Neuron (in vitro differentiated cells): Measurements from ENCODE around the gene FBXO7.

Source experiments
- H2AFZ ChIP-seq: one replicate; pipeline ENCODE4 v1.6.1; 2013; ENCODE audit warnings: low read depth, mild to moderate bottlenecking, inconsistent platforms, low read length, moderate library complexity
- H3K27me3 ChIP-seq: one replicate; pipeline ENCODE4 v1.6.1; 2013; ENCODE audit warnings: low read length; ENCODE audit not compliant: insufficient read depth
- H3K36me3 ChIP-seq: one replicate; pipeline ENCODE4 v1.6.1; 2013; ENCODE audit warnings: low read length; ENCODE audit not compliant: insufficient read depth
- H3K4me1 ChIP-seq: one replicate; pipeline ENCODE4 v1.6.1; 2013; ENCODE audit warnings: low read length; ENCODE audit not compliant: insufficient read depth
- H3K4me3 ChIP-seq: 2 replicates; pipeline ENCODE4 v1.5.1; 2013; ENCODE audit warnings: mild to moderate bottlenecking, low read length, moderate library complexity
- H3K9me3 ChIP-seq: one replicate; pipeline ENCODE4 v1.6.1; 2013; ENCODE audit warnings: low read length

The FBXO7 gene

DNA sequence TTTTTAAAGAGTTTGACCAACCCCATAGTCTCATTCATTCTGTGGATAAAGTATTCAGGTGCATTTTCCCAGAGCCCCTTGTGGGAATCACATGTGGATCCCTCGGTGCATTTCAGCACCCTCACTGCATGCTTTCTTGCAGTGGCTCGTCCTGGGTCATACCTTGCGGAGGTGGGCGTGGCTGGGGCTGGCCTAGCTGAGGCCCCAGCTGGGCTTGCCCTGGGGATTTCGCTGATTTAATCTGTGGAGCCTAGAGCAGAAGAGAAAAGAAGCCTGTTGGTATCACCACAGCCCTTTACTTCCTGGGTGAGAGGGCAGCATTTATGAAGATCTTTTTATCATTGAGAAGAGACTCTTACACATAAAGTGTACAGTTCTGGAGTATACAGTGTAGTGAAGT is 53.1 kb downstream of the FBXO7 start:
- H3K27me3 ChIP-seq: peaks cover 3% of the 10 kb centered on the region
- H3K36me3 ChIP-seq: no peaks in the 10 kb centered on the region
- H3K4me1 ChIP-seq: peaks cover 13% of the 10 kb centered on the region
- no peak overlapping the region for H2AFZ ChIP-seq
- no peak overlapping the region for H3K4me3 ChIP-seq
- H3K9me3 ChIP-seq: no peaks in the 10 kb centered on the region

DNA sequence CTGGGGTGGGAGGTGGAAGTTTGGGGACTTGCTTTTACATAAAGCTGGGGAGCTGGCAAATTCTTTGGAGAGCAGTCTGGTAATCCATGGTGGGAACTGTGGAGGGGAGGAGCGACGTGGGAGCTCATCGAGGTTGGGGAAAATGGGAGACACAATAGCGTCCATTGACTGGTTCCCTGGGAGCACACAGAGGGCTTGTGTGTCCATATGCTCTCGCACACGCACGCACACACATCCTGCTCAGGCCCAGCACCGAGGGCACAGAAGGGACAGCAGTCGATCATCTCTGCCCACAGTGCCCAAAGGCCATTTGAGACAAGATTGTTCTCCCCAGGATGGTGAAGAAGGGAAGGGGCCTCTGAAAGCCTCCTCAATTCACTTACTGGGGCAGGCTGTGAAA is 53.7 kb downstream of the FBXO7 start:
- no peak overlapping the region for H2AFZ ChIP-seq
- H3K4me1 ChIP-seq: peaks cover 13% of the 10 kb centered on the region

DNA sequence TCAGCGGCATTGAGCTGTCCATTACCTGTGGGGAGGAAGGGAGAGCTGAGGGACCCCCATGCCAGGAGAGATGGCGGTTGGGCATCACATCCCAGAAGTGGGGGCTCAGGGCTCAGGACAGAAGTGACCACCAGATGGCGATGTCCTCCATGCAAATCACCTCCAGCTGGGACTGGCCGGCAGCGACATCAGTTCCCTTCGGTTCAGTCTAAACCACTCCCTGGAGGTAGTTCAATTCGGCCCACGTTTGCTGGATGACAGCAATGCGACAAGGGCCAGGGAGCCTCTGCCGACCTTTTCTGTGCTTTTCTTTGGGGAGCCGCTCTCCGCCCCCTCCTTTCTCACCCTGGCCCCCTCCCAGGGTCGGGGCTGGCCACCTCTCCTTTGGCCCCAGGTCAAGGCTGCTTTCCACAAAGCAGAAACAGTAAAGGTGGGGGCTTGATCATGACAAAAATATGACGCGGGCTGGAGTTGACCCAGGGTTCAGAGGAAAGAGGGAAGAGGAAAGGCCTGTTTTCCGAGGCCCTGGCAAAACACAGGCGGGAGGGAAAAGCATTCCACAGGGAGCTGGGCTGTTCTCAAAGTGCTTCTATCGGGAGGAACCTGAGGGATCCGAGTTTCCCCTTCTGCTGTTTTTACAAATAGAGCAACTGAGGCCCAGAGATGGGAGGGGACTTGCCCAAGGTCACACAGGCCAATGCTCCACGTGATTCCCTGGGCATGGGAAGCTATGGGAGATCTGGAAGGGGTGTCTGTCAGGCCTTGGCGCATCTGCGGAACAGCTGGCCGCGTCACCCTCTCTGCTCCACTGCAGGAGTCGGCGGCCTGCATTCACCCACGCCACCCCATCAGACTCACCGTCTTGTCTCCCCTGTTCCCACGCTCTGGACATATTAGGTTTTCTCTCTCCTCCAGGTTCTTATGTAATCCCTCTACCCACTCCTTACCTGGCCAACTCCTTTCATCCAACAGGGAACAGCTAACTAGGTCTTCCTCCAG is 54.7 kb downstream of the FBXO7 start:
- Histone ChIP-seq H3K9me3 (no peaks in the 10 kb centered on the region), H3K27me3 (peaks cover 2% of the 10 kb centered on the region)

More for the DNA sequence above, 53.7 kb downstream of the FBXO7 start:
- no peak overlapping the region for H3K4me3 ChIP-seq
- peaks cover 2% of the 10 kb centered on the region for H3K27me3 ChIP-seq
- no peaks in the 10 kb centered on the region for H3K9me3 ChIP-seq
- H3K36me3 ChIP-seq: no peaks in the 10 kb centered on the region

DNA sequence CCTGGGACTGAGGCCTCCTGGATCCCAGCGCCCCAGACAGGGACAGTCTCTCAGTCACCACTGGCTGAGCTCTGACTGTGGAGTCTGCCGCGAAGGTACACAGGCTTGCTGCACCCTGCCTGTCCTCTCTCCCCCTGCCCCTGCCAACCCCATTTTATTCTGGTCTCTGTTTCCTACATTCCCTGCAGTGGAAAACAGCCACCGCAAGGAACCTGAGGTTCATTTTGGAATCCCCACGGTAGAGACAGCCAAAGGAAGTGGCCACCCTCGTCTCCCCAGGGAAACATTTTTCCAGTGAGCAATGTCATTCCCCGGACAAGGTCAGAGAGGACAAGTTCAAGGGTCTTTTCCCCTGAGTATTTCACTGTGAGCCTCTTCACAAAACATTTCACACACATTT is 56.6 kb downstream of the FBXO7 start:
- peaks cover 13% of the 10 kb centered on the region for H3K4me1 ChIP-seq
- H2AFZ ChIP-seq: no peak overlapping the region
- H3K36me3 ChIP-seq: no peaks in the 10 kb centered on the region
- H3K9me3 ChIP-seq: no peaks in the 10 kb centered on the region
- H3K4me3 ChIP-seq: no peak overlapping the region
- H3K27me3 ChIP-seq: no peaks in the 10 kb centered on the region

More for the DNA sequence above, 54.7 kb downstream of the FBXO7 start:
- Histone ChIP-seq H2AFZ (no peak overlapping the region), H3K4me3 (no peak overlapping the region), H3K36me3 (no peaks in the 10 kb centered on the region), H3K4me1 (peaks cover 13% of the 10 kb centered on the region)

DNA sequence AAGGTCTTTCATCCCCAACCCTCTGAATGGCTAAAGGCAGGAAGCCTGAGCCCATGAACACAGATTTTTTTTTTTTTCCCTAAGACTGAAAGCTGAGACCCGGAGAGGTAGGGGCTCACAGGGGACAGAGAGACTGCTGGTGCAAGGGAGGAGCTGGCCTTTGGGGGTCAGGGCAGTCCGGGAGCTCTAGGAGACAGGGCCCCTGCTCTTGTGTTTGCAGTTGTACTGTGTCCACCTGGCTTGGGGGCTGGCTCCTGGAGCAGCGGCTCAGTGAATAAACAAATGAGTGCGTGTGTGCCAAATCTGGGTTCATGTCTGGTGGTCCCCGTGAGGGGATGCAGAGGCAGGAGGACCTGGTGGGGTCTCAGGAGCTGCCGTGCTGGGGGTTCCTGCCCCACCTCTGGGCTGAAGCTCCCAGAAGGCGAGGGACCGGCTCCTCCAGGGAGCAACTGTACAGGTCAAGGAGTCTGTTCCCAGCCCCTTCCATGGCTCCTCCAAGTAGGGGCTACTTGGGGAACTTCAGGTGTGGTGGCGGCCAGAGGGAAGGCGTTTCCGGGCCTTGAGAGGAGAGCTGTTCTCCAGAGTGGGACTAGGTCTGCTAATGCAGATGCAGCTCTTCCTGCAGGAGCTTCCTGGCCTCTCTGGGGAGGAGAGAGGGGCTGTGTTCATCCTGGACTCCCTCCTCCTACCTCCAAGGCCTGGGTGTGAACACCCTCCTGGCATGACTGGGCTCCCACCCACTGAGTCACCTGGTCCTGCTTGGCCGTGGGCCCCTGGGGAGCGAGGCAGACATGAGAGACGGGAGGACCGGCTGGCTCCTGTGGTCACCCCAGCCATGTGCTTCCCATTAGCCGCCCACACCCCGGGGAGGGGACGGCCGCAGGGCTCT is 57.6 kb downstream of the FBXO7 start:
- Histone ChIP-seq H3K27me3 (no peaks in the 10 kb centered on the region), H3K4me1 (peaks cover 13% of the 10 kb centered on the region), H3K9me3 (no peaks in the 10 kb centered on the region), H2AFZ (no peak overlapping the region), H3K4me3 (no peak overlapping the region), H3K36me3 (no peaks in the 10 kb centered on the region)

DNA sequence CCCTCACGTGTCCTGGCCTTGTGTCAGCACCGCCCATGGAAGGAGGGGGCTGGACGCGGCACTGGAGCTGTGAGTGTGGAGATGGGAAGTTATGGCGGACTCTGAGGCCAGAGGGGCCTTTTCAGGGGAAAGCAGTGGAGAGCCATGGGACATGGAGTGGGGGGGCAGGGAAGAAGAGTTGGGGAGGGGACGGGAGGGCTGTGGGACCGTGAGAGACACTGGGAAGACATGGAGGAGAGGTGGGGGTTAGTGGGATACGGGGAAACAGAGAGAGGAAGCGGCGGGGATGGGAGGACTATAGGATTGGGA is 58.2 kb downstream of the FBXO7 start:
- Histone ChIP-seq H3K9me3 (no peaks in the 10 kb centered on the region), H3K36me3 (no peaks in the 10 kb centered on the region), H3K4me3 (no peak overlapping the region), H3K4me1 (peaks cover 13% of the 10 kb centered on the region), H2AFZ (no peak overlapping the region), H3K27me3 (no peaks in the 10 kb centered on the region)

DNA sequence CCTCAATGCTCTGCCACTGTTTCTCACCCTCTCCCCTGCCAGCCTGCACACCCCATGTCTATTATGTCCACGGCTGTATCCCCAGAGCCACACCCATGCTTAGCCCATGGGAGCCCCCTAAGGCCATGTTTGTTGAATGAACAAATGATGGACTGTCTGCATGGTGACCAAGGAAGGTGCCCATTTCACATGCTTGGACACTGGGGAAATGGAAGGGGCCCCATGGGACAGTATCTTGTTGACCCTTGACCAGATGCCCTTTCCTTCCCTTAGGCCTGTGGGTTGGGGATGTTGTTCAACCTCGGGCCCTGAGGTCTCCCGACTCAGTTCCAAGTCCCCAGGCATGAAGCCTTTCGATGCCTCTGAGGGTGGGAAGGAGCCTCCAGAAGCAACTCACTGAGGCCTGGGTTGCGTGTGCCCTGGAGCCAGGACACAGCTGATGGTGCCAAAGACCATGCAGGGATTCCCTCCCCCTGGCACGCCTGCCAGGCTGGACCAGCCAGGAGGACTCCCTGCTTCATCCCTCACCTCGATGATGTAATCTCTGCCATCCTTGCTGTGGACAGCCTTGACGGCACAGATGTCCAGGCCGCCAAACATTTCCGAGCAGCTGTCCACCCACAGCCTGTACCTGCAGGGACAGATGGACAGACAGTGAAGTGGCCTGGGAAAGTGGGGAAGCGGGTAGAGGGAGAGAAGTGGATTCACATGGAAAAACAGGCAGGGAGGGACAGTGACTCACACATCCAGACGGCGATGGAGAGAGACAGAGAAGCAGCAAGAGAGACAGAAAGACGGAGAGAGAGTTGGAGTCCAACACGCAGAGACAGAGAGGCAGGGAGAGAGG is 58.9 kb downstream of the FBXO7 start:
- Histone ChIP-seq H3K9me3 (no peaks in the 10 kb centered on the region), H3K4me1 (peaks cover 13% of the 10 kb centered on the region), H3K27me3 (no peaks in the 10 kb centered on the region), H2AFZ (no peak overlapping the region), H3K36me3 (no peaks in the 10 kb centered on the region), H3K4me3 (no peak overlapping the region)

DNA sequence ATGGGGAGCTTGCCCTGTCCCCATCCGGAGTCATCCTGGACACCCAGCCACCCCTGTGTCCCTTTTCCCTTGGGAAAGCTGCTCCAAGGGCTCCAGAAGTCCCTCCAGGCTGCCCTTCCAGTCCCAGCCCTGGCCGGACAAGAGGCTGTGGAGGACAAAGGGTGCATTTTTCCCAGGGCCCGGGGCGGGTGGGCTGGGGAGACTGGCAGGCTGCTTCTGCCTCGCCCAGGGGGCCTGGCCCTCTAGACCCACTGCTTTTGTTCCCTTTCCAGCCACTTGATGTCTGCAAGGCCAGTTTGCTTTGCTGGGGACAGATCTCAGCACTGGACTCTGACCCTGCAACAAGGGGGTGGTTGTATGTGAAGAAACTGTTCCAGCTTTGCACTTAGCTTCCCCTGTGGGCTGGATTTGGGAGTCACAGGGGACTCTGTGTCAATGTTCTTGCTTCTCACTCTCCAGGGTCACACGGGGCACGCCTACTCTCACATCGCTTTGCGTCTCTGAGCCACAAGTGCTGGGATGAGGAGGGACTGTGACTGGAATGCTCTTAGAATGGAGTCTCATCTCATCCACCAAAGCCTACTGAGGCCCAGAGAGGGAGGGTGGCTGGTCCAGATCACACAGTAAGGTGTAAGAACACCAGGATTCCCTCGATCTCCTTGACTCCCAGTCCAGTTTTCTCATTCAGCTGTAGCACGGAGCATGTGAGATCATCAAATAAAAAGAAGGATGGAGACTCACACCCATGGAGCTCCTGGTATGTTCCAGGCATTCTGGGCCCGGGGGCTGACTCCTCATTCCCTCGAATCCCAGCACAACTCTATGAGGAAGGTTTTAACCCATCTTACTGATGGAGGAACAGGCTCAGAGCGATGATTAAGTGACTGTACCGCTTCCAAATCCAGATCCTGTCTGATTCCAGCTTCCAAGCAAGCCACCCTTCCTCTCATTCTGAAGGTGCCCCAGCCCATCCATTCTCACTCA is 59.9 kb downstream of the FBXO7 start:
- H3K36me3 ChIP-seq: no peaks in the 10 kb centered on the region
- no peak overlapping the region for H3K4me3 ChIP-seq
- no peaks in the 10 kb centered on the region for H3K9me3 ChIP-seq
- no peak overlapping the region for H2AFZ ChIP-seq
- H3K27me3 ChIP-seq: no peaks in the 10 kb centered on the region
- H3K4me1 ChIP-seq: peaks cover 13% of the 10 kb centered on the region

DNA sequence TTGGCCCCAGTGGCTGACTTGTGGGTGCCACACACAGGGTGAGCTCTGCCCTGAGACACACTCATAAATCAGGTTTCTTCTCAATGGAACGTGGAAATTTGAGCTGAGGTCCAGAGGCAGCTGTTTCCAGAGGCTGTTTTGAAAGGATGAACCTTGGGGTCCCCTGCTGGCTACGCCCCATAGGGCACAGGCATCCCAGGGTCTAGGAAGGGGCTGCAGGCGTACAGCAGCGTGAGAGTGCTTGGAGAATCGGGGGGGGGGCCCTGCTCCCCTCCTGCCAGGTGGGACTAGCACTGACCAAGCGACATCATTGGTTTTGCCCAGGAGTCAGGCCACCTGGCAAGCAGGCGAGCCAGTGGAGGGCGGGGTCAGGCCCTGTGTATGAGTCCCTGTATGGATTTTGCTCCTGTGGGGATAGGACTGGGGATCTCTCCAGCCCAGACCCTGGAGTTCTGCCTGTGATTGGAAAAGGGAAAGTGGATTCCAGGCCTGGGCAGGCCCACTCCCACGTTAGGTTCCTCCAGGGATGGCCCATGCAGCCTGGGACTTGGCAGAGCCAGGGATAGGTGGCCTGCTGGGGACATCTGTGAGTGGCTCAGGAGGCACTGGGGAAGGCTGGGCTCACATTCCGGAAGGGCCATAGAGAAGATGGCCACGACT is 61.0 kb downstream of the FBXO7 start:
- Histone ChIP-seq H3K4me3 (no peak overlapping the region), H3K27me3 (no peaks in the 10 kb centered on the region), H2AFZ (no peak overlapping the region), H3K4me1 (peaks cover 13% of the 10 kb centered on the region), H3K36me3 (no peaks in the 10 kb centered on the region), H3K9me3 (no peaks in the 10 kb centered on the region)

DNA sequence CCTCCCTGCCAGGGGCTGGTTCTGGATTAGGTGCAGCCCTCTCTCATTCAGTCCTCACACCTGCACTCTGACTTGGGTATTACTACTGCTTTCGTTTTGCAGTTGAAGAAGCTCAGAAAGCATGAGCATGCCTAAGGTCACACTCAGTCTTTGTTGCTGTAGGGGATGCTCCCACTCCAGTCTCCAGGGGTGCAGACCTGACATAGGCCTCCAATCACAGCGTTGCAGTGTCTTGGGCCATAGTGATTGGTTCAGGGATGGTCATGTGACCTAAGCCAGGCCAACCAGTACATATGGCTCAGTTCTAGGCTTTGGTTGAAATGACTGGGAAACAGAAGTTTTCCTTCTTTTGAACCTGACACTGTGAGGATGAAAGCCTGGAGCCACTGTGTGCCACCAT is 61.7 kb downstream of the FBXO7 start:
- Histone ChIP-seq H3K4me1 (peaks cover 10% of the 10 kb centered on the region), H3K9me3 (no peaks in the 10 kb centered on the region), H2AFZ (no peak overlapping the region), H3K36me3 (no peaks in the 10 kb centered on the region), H3K27me3 (peaks cover 2% of the 10 kb centered on the region), H3K4me3 (no peak overlapping the region)

DNA sequence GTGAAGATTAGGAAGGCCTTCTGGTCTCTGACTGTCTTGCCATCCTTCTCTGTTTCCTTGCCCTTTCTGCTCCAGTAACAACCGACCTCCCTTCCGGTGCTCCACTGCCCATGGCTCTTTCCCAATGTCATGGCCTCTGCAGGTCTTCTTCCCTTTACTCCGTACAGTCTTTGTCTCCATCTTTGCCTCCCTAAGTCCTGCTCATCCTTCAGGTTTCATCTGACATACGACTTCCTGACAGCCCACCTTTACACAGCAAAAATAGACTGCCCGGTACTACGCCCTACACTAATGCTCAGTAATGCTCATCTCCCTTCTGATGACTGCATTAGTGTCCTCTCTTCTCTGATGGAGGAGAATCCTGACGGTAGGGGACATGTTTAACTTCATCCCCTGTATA is 63.9 kb downstream of the FBXO7 start:
- no peaks in the 10 kb centered on the region for H3K36me3 ChIP-seq
- H3K9me3 ChIP-seq: no peaks in the 10 kb centered on the region
- no peak overlapping the region for H3K4me3 ChIP-seq
- no peak overlapping the region for H2AFZ ChIP-seq
- H3K27me3 ChIP-seq: peaks cover 13% of the 10 kb centered on the region
- no peaks in the 10 kb centered on the region for H3K4me1 ChIP-seq
